HepG2 (cell line): ENCODE data around the gene BATF3. TPM values are rescaled to one million over a fixed set of nuclear protein-coding genes. Genes with fewer than 3 reads are reported as not detected.

Experiments used
- ATAC-seq: fragments of 200-7000 bp; cut with Tn5 transposase; 3 replicates; pipeline ENCODE4 v1.9.1; 2020; ENCODE audit warnings: mild to moderate bottlenecking, moderate library complexity
- BruUV-seq: library from RNA; stranded (reverse); fragments of 400-500 nt; replicated peaks from 2 replicates; lab custom pipeline; 2021; lab: Mats Ljungman, UMichigan
- CTCF ChIA-PET: fragments of 300-600 bp; formaldehyde crosslinking; extraction: SDS; loops from one replicate; lab custom pipeline; 2021; ENCODE audit warnings: low total read pairs, inconsistent platforms, low intra/inter-chr PET ratio; lab: Yijun Ruan, JAX
- POLR2A ChIA-PET: fragments of 350-600 bp; sonication (Branson Sonifier 250); formaldehyde crosslinking; loops from one replicate; lab custom pipeline; 2020; ENCODE audit warnings: antibody characterized with exemption, inconsistent platforms; lab: Yijun Ruan, JAX
- DNase-seq: peaks from one replicate; pipeline ENCODE4 v3.0.0-alpha.2; 2015; ENCODE audit warnings: low spot score
- FAIRE-seq: peaks from 3 replicates; lab custom pipeline; 2011; peaks lifted over from hg19 to GRCh38; lab: Jason Lieb, UNC
- H2AFZ ChIP-seq: one replicate; pipeline ENCODE4 v1.6.1; 2011; ENCODE audit warnings: low read length, inconsistent platforms
- H3K27ac ChIP-seq: fragments of 300-600 bp; 3 replicates; pipeline ENCODE4 v1.8.0; 2011; ENCODE audit warnings: mixed run types, mild to moderate bottlenecking, mixed read lengths, low read length, inconsistent platforms; ENCODE audit not compliant: insufficient read depth; ENCODE audit errors: extremely low read length
- H3K27me3 ChIP-seq, 2 experiments: fragments of 200-600 bp in 1 of 2; 2 replicates in 1 of 2; 3 replicates in 1 of 2; pipeline versions ENCODE4 v1.6.0 to v1.8.0; 2011; ENCODE audit warnings: low read length in 2 of 2, mild to moderate bottlenecking in 2 of 2, moderate library complexity in 2 of 2, inconsistent platforms in 1 of 2; ENCODE audit not compliant: insufficient read depth in 2 of 2, control insufficient read depth in 1 of 2
- H3K36me3 ChIP-seq, 2 experiments: fragments of 200-600 bp in 1 of 2; replicated peaks in 1 of 2; 2 replicates in 1 of 2; 3 replicates in 1 of 2; pipeline versions ENCODE4 v1.5.1 to v1.8.0; 2011; ENCODE audit warnings: low read length in 2 of 2, inconsistent platforms in 1 of 2; ENCODE audit not compliant: insufficient read depth in 2 of 2, control insufficient read depth in 1 of 2
- H3K4me1 ChIP-seq: 2 replicates; pipeline ENCODE4 v1.5.1; 2012; ENCODE audit warnings: low read length, inconsistent platforms; ENCODE audit not compliant: insufficient read depth
- H3K4me2 ChIP-seq: 2 replicates; pipeline ENCODE4 v1.6.0; 2011; ENCODE audit warnings: low read depth, low read length, inconsistent platforms
- H3K4me3 ChIP-seq, 3 experiments: fragments of 200-600 bp in 1 of 3; sonication (generic), shearing (Covaris generic) in 1 of 3; replicated peaks in 1 of 3; 2 replicates each; pipeline ENCODE4 v1.5.1; 2011 to 2016; ENCODE audit warnings: low read length in 3 of 3, inconsistent platforms in 2 of 3, low read depth in 2 of 3, mild to moderate bottlenecking in 2 of 3, control low read depth in 1 of 3, mixed read lengths in 1 of 3; ENCODE audit not compliant: insufficient read depth in 1 of 3
- H3K79me2 ChIP-seq: one replicate; pipeline ENCODE4 v1.6.1; 2011; ENCODE audit warnings: low read length, inconsistent platforms; ENCODE audit not compliant: insufficient read depth
- H3K9ac ChIP-seq: 2 replicates; pipeline ENCODE4 v1.6.0; 2011; ENCODE audit warnings: mild to moderate bottlenecking, low read depth, low read length, inconsistent platforms; ENCODE audit not compliant: insufficient read depth
- H3K9me3 ChIP-seq: 2 replicates; pipeline ENCODE4 v1.5.1; 2012; ENCODE audit warnings: mild to moderate bottlenecking, low read length
- H4K20me1 ChIP-seq: 2 replicates; pipeline ENCODE4 v1.6.0; 2011; ENCODE audit warnings: inconsistent platforms, mild to moderate bottlenecking, low read length, moderate library complexity; ENCODE audit not compliant: insufficient read depth
- DBP ChIP-seq: sonication (generic); formaldehyde crosslinking; IDR thresholded peaks from 2 replicates; pipeline ENCODE4 v1.4.0; 2020; ENCODE audit warnings: missing genetic modification reagents; ENCODE audit errors: not compliant biosample characterization
- KAT8 ChIP-seq: IDR thresholded peaks from 2 replicates; pipeline ENCODE4 v1.6.1; 2016; ENCODE audit warnings: missing genetic modification reagents, missing compliant biosample characterization
- KDM3A ChIP-seq: IDR thresholded peaks from 2 replicates; pipeline ENCODE4 v1.6.1; 2018; ENCODE audit warnings: low read depth, missing compliant biosample characterization
- KLF16 ChIP-seq, 2 experiments: sonication (generic) in 1 of 2; formaldehyde crosslinking in 1 of 2; IDR thresholded peaks; 2 replicates each; pipeline versions ENCODE4 v1.6.1 to v1.8.0; 2016 to 2023; ENCODE audit warnings: missing genetic modification reagents in 2 of 2, missing compliant biosample characterization in 1 of 2
- MTA1 ChIP-seq: sonication (generic); formaldehyde crosslinking; IDR thresholded peaks from 2 replicates; pipeline ENCODE4 v1.4.0; 2020; ENCODE audit warnings: missing genetic modification reagents, mild to moderate bottlenecking, borderline replicate concordance
- MXI1 ChIP-seq: IDR thresholded peaks from 3 replicates; pipeline ENCODE4 v1.6.1; 2012; ENCODE audit warnings: low read depth, low read length, inconsistent platforms, borderline replicate concordance
- PRDM10 ChIP-seq: sonication (generic); formaldehyde crosslinking; IDR thresholded peaks from 2 replicates; pipeline ENCODE4 v1.4.0; 2020; ENCODE audit warnings: low read depth, missing genetic modification reagents
- RARG ChIP-seq: sonication (generic); formaldehyde crosslinking; IDR thresholded peaks from 2 replicates; pipeline ENCODE4 v1.4.0; 2020; ENCODE audit warnings: low read depth, mild to moderate bottlenecking, missing genetic modification reagents
- THYN1 ChIP-seq: sonication (generic); formaldehyde crosslinking; IDR thresholded peaks from 2 replicates; pipeline ENCODE4 v1.8.1; 2023; ENCODE audit warnings: low read depth, mild to moderate bottlenecking, moderate library complexity, missing genetic modification reagents, borderline replicate concordance
- ZFP82 ChIP-seq: sonication (generic); formaldehyde crosslinking; IDR thresholded peaks from 2 replicates; pipeline ENCODE4 v1.5.1; 2020; ENCODE audit warnings: mild to moderate bottlenecking, missing genetic modification reagents, borderline replicate concordance
- ZNF232 ChIP-seq: sonication (generic); formaldehyde crosslinking; IDR thresholded peaks from 2 replicates; pipeline ENCODE4 v1.4.0; 2020; ENCODE audit warnings: missing genetic modification reagents, borderline replicate concordance
- ZNF264 ChIP-seq: sonication (generic); formaldehyde crosslinking; IDR thresholded peaks from 2 replicates; pipeline ENCODE4 v1.4.0; 2020; ENCODE audit warnings: missing genetic modification reagents
- ZNF337 ChIP-seq: sonication (generic); formaldehyde crosslinking; IDR thresholded peaks from 2 replicates; pipeline ENCODE4 v1.5.1; 2020; ENCODE audit warnings: missing genetic modification reagents, low read depth, mild to moderate bottlenecking, borderline replicate concordance
- WGBS: methylation state at CpG from one replicate; pipeline ENCODE4 v1.1.6; 2017; ENCODE audit warnings: low lambda C conversion rate; 5-methylcytosine and 5-hydroxymethylcytosine counted together
- in situ Hi-C: cut with HindIII; loops from 2 replicates; pipeline ENCODE4 v1.10.0; 2017; ENCODE audit warnings: low pct_unique_long_range_greater_than_20kb; ENCODE audit not compliant: extremely low pct_ligation_motif_present
- intact Hi-C: fragments of 100-400 bp; cut with micrococcal nuclease; formaldehyde crosslinking; loops from one replicate; pipeline ENCODE4 v1.10.0; 2022; ENCODE audit not compliant: unreplicated experiment
- polyA plus RNA-seq, 8 experiments: library from polyadenylated mRNA; depleted of rRNA in 3 of 8; stranded (reverse) in 7 of 8; unstranded in 1 of 8; fragments of >200 nt; fragmentation: Illumina TruSeq in 4 of 8; extraction: Trizol in 4 of 8; gene quantifications; 2 replicates each; pipeline versions ENCODE4 v1.2.1 to v1.2.3, GENCODE V29; 2011 to 2016; ENCODE audit warnings: low read depth in 4 of 8, missing spikeins in 1 of 8, mixed read lengths in 1 of 8; ENCODE audit not compliant: insufficient read depth in 1 of 8
- total RNA-seq, 5 experiments: library from RNA; depleted of rRNA; stranded (reverse); fragments of >200 nt; fragmentation: Illumina TruSeq; extraction: Trizol; gene quantifications; 2 replicates each; pipeline ENCODE4 v1.2.3, GENCODE V29; 2016; ENCODE audit warnings: low read depth in 1 of 5
- TF ChIP-seq, protein P1 (sequence below): sonication (generic); formaldehyde crosslinking; conservative IDR thresholded peaks from 2 replicates; pipeline ENCODE4 v1.8.0; 2022; ENCODE audit warnings: missing genetic modification reagents
- TF ChIP-seq, protein P2 (sequence below): sonication (generic); formaldehyde crosslinking; IDR thresholded peaks from 2 replicates; pipeline ENCODE4 v1.4.0; 2020; ENCODE audit warnings: missing genetic modification reagents, mild to moderate bottlenecking, borderline replicate concordance
- TF ChIP-seq, protein P3 (sequence below): sonication (generic); formaldehyde crosslinking; IDR thresholded peaks from 2 replicates; pipeline ENCODE4 v1.4.0; 2020; ENCODE audit warnings: mild to moderate bottlenecking, low read depth, missing genetic modification reagents

BATF3 gene
- total and polyA plus RNA-seq, 2 of the 13 experiments (the other 11 are each of a cell fraction or from before 2014, with no cell fraction given): 0.13 TPM; not detected in 1

DNA sequence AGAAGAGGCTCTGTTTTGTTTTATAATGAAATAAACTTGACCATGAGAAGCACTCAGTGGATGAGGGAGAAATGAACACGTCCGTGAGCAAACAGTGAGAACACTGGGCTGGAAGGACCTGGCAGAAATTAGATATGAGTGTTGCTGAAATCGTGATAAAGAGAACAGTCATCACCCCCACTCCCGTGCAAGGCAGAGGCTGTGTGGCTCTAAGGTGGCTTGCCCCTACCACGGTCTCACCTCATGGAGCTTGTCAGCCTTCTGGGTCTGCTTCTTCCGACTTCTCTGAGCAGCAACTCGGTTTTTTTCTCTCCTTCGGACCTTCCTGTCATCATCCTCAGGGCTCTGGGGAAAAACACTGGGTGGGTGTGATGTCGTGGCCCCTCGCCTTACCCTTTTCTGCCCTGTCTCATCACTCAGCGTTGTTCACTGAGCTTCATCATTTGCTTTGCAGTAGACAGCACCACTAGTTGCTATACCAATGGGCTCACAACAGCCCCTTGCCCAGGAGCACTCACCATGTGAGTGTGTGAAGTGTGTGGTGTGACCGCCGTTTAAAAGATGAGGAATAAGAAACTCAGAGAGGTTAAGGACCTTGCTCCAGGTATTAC is 2.8 kb downstream of the BATF3 start:
- Histone ChIP-seq H3K79me2 (no peaks in the 10 kb centered on the region), H3K9me3 (no peaks in the 10 kb centered on the region), H3K36me3 (no peaks in the 10 kb centered on the region), H4K20me1 (no peaks in the 10 kb centered on the region), H3K9ac (no peak overlapping the region), H2AFZ (no peak overlapping the region), H3K4me1 (peaks cover 34% of the 10 kb centered on the region), H3K27ac (no peak overlapping the region), H3K27me3 (peaks cover 16 to 80% of the 10 kb centered on the region in 2 experiments), H3K4me2 (no peak overlapping the region), H3K4me3 (no peak overlapping the region)
- CTCF ChIA-PET: no interaction called here
- in situ Hi-C loops: no loop called here
- POLR2A ChIA-PET: no interaction called here
- no peak for DNase-seq
- BruUV-seq: no TSS peak
- WGBS: 26% methylated on average over 13 of the region's 13 CpGs
- FAIRE-seq: no peak
- intact Hi-C loops: no loop called here
- ATAC-seq: no peak
- TF ChIP-seq KLF16 (CRISPR knock-in tag; IDR thresholded peaks at IDR 0.05) (no peak), ZFP82 (no peak), ZNF264 (CRISPR knock-in tag) (no peak), KDM3A (CRISPR knock-in tag) (no peak), ZNF232 (CRISPR knock-in tag) (no peak), KAT8 (CRISPR knock-in tag) (no peak), MTA1 (CRISPR knock-in tag) (no peak), DBP (CRISPR knock-in tag) (no peak), THYN1 (CRISPR knock-in tag) (no peak), RARG (CRISPR knock-in tag) (no peak), PRDM10 (CRISPR knock-in tag) (no peak), ZNF337 (CRISPR knock-in tag) (no peak), MXI1 (no peak)
- TF ChIP-seq, protein P1, sequence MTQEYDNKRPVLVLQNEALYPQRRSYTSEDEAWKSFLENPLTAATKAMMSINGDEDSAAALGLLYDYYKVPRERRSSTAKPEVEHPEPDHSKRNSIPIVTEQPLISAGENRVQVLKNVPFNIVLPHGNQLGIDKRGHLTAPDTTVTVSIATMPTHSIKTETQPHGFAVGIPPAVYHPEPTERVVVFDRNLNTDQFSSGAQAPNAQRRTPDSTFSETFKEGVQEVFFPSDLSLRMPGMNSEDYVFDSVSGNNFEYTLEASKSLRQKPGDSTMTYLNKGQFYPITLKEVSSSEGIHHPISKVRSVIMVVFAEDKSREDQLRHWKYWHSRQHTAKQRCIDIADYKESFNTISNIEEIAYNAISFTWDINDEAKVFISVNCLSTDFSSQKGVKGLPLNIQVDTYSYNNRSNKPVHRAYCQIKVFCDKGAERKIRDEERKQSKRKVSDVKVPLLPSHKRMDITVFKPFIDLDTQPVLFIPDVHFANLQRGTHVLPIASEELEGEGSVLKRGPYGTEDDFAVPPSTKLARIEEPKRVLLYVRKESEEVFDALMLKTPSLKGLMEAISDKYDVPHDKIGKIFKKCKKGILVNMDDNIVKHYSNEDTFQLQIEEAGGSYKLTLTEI (CRISPR knock-in tag): no peak
- TF ChIP-seq, protein P2, sequence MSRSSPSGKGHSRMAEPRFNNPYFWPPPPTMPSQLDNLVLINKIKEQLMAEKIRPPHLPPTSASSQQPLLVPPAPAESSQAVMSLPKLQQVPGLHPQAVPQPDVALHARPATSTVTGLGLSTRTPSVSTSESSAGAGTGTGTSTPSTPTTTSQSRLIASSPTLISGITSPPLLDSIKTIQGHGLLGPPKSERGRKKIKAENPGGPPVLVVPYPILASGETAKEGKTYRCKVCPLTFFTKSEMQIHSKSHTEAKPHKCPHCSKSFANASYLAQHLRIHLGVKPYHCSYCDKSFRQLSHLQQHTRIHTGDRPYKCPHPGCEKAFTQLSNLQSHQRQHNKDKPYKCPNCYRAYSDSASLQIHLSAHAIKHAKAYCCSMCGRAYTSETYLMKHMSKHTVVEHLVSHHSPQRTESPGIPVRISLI (CRISPR knock-in tag): no peak
- TF ChIP-seq, protein P3, sequence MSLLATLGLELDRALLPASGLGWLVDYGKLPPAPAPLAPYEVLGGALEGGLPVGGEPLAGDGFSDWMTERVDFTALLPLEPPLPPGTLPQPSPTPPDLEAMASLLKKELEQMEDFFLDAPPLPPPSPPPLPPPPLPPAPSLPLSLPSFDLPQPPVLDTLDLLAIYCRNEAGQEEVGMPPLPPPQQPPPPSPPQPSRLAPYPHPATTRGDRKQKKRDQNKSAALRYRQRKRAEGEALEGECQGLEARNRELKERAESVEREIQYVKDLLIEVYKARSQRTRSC (CRISPR knock-in tag): no peak
